Activated B cell treated with CpG ODN at 0.5 μM for 24 hours (primary cell): ENCODE measurements around the gene CHRM2. TPM values are rescaled to one million over a fixed set of nuclear protein-coding genes. Genes with fewer than 3 reads are reported as not detected.

Source experiments
- ATAC-seq: fragments of 200-7000 bp; cut with Tn5 transposase; one replicate; pipeline ENCODE4 v1.10.0; 2021; ENCODE audit warnings: low read depth, mild to moderate bottlenecking, moderate library complexity
- CTCF ChIA-PET: fragments of 350-600 bp; sonication (Branson Sonifier 250); formaldehyde crosslinking; loops from one replicate; lab custom pipeline; 2021; ENCODE audit warnings: antibody characterized with exemption; lab: Charles Lee
- POLR2A ChIA-PET: fragments of 350-600 bp; sonication (Branson Sonifier 250); formaldehyde crosslinking; loops from one replicate; lab custom pipeline; 2021; ENCODE audit warnings: antibody characterized with exemption; lab: Charles Lee
- DNase-seq: peaks from one replicate; pipeline ENCODE4 v3.0.0; 2022
- H3K27ac Mint-ChIP-seq: one replicate; pipeline ENCODE4 v1.8.0; 2020; ENCODE audit warnings: mixed read lengths
- H3K27me3 Mint-ChIP-seq: one replicate; pipeline ENCODE4 v1.8.0; 2021; ENCODE audit warnings: mixed read lengths
- H3K36me3 Mint-ChIP-seq: one replicate; pipeline ENCODE4 v1.8.0; 2021; ENCODE audit warnings: low read depth, mixed read lengths
- H3K4me1 Mint-ChIP-seq: one replicate; pipeline ENCODE4 v1.8.0; 2021; ENCODE audit warnings: mixed read lengths
- H3K4me3 Mint-ChIP-seq: one replicate; pipeline ENCODE4 v1.8.0; 2020; ENCODE audit warnings: mild to moderate bottlenecking, mixed read lengths
- H3K9me3 Mint-ChIP-seq: one replicate; pipeline ENCODE4 v1.8.0; 2020; ENCODE audit warnings: mixed read lengths
- intact Hi-C: fragments of 100-400 bp; cut with micrococcal nuclease; formaldehyde crosslinking; loops from one replicate; pipeline ENCODE4 v1.15.1; 2024
- total RNA-seq: library from RNA; stranded (reverse); gene quantifications from 2 replicates; pipeline ENCODE4 v1.2.3, GENCODE V29; 2022
- TF ChIP-seq, protein P1 (sequence below): fragments of 200-600 bp; IDR thresholded peaks from one replicate; pipeline ENCODE4 v1.8.0; 2022; ENCODE audit warnings: antibody characterized with exemption, mild to moderate bottlenecking

The CHRM2 gene
- total RNA-seq, 1 donor from 2014 or later: not detected

DNA sequence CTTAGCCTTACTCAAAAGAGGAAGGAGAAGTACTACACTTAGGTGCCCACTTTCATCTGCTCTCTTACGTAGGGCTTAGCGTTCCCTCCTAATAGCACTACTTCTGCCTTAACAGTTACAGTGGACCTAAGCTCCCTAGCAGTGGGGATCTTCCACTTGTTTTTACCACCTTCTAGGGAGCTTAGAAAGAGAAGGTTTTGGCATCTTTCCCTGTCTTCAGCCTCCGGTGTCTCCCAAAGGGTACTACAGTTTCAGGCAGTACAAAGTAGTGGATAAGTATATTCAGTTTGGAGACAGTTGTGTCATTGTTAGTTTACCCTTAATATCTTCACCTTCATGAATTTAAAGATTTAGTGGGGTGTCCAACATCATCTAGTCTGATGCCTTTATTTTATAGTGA, 14.6 kb downstream of the CHRM2 start:
- intact Hi-C loops: no loop called here
- Mint-ChIP-seq H3K4me3 (no peak overlapping the region), H3K36me3 (no peaks in the 10 kb centered on the region), H3K27ac (no peak overlapping the region), H3K9me3 (peaks cover 2% of the 10 kb centered on the region), H3K4me1 (no peaks in the 10 kb centered on the region), H3K27me3 (no peaks in the 10 kb centered on the region)
- DNase-seq (no peak), ATAC-seq (no peak)
- POLR2A ChIA-PET: no interaction called here
- TF ChIP-seq, protein P1, sequence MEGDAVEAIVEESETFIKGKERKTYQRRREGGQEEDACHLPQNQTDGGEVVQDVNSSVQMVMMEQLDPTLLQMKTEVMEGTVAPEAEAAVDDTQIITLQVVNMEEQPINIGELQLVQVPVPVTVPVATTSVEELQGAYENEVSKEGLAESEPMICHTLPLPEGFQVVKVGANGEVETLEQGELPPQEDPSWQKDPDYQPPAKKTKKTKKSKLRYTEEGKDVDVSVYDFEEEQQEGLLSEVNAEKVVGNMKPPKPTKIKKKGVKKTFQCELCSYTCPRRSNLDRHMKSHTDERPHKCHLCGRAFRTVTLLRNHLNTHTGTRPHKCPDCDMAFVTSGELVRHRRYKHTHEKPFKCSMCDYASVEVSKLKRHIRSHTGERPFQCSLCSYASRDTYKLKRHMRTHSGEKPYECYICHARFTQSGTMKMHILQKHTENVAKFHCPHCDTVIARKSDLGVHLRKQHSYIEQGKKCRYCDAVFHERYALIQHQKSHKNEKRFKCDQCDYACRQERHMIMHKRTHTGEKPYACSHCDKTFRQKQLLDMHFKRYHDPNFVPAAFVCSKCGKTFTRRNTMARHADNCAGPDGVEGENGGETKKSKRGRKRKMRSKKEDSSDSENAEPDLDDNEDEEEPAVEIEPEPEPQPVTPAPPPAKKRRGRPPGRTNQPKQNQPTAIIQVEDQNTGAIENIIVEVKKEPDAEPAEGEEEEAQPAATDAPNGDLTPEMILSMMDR: no peak
- CTCF ChIA-PET: no interaction called here

DNA sequence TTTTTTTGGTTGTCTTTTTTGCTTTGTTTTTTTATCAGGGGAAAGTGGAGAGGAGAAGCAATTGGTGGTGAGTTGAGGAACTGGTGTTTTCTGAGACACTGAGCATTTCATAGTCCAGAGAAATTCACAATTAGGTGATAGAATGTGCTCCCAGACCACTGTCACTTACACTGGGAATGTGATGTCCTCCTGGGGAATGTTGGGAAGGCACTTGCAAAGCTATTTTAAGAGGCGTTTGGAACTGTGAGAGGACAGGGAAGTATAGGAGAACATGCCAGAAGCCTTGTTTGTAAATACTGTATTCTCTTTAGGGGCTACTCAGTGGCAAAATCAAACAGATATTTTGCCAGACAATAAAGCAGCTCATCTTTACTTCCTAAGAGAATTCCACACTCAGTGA, 16.0 kb downstream of the CHRM2 start:
- intact Hi-C loops: no loop called here
- CTCF ChIA-PET: no interaction called here
- Mint-ChIP-seq H3K4me3 (no peak overlapping the region), H3K36me3 (no peaks in the 10 kb centered on the region), H3K27ac (no peak overlapping the region), H3K9me3 (peaks cover 2% of the 10 kb centered on the region), H3K27me3 (no peaks in the 10 kb centered on the region), H3K4me1 (no peaks in the 10 kb centered on the region)
- DNase-seq: no peak
- TF ChIP-seq, protein P1: no peak
- POLR2A ChIA-PET: no interaction called here
- no peak for ATAC-seq

GRCh38 chr7:136887317-136887716, 18.9 kb downstream of the CHRM2 start:
- Mint-ChIP-seq H3K27me3 (no peaks in the 10 kb centered on the region), H3K36me3 (no peaks in the 10 kb centered on the region), H3K27ac (no peak overlapping the region), H3K4me3 (no peak overlapping the region), H3K4me1 (no peaks in the 10 kb centered on the region), H3K9me3 (peaks cover 2% of the 10 kb centered on the region)
- TF ChIP-seq, protein P1: no peak
- CTCF ChIA-PET: no interaction called here
- ATAC-seq (no peak), DNase-seq (no peak)
- POLR2A ChIA-PET: no interaction called here
- intact Hi-C loops: no loop called here

DNA sequence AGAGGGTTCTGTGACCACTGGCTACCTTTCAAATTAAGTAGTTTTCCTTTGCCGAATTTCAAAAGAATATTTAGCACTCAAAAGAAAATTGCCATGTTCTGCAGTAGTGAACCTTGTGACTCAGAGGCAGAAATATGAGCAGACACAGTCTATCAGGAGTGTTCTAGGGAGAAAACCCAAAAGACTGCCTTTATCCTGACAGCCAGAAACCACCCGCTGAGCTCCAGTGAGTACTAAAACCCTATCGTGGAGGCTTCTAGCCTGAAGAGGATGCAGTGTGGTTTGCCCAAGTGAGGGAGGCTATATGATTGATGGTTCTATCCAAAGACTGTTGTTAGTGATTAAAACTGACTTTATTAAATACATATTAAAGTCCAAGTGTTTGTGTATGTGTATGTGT, 21.9 kb downstream of the CHRM2 start:
- H3K4me1 Mint-ChIP-seq: no peaks in the 10 kb centered on the region
- no peak overlapping the region for H3K27ac Mint-ChIP-seq
- TF ChIP-seq, protein P1: no peak
- no peaks in the 10 kb centered on the region for H3K27me3 Mint-ChIP-seq
- no peak for DNase-seq
- ChIA-PET CTCF (no interaction called here), POLR2A (no interaction called here)
- no peak overlapping the region for H3K4me3 Mint-ChIP-seq
- ATAC-seq: no peak
- H3K36me3 Mint-ChIP-seq: no peaks in the 10 kb centered on the region
- intact Hi-C loops: no loop called here
- H3K9me3 Mint-ChIP-seq: peaks cover 2% of the 10 kb centered on the region

DNA sequence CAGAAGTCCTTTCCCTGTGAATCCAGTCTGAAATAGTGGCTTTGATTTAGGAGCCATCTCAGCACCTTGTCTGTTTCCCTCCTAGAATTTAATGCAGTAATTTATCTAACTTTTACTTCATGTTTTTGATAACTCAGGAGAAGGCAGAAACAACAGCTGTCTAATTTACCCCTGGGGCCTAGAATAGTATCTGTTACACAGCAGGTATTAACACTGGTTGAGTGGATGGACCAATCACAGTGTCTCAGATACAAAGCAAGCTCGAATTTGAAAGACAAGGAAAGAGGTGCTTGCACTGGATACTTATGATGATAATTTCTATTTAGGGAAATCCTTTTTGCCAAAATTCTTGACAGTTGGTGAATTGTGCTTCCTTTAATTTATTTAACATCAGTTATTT, 23.4 kb downstream of the CHRM2 start:
- Mint-ChIP-seq H3K9me3 (peaks cover 5% of the 10 kb centered on the region), H3K27me3 (no peaks in the 10 kb centered on the region), H3K27ac (no peak overlapping the region), H3K36me3 (no peaks in the 10 kb centered on the region), H3K4me1 (no peaks in the 10 kb centered on the region), H3K4me3 (no peak overlapping the region)
- POLR2A ChIA-PET: no interaction called here
- no peak for ATAC-seq
- DNase-seq: no peak
- CTCF ChIA-PET: no interaction called here
- intact Hi-C loops: no loop called here
- TF ChIP-seq, protein P1: no peak
